SK-N-MC (cell line): ENCODE data around the gene DHFR2.
"Not testable (repeated sequence)": the region's sequence is repeated elsewhere in the genome, so short reads cannot be mapped to it uniquely, and the experiment has no call there.

Experiments used
- DNase-seq: peaks from one replicate; pipeline ENCODE4 v3.0.0-alpha.2; 2011; ENCODE audit warnings: low read depth, low spot score
- H3K27ac ChIP-seq: fragments of 200-600 bp; sonication (generic); 2 replicates; pipeline ENCODE4 v1.5.1; 2016; ENCODE audit warnings: mixed run types
- H3K36me3 ChIP-seq: fragments of 200-600 bp; sonication (generic); 2 replicates; pipeline ENCODE4 v1.6.1; 2017; ENCODE audit warnings: antibody characterized with exemption, low read length, mixed read lengths; ENCODE audit not compliant: insufficient read depth
- H3K4me3 ChIP-seq: fragments of 200-600 bp; sonication (generic); 2 replicates; pipeline ENCODE4 v1.5.1; 2016
- H3K9ac ChIP-seq: fragments of 200-600 bp; sonication (generic); 2 replicates; pipeline ENCODE4 v1.8.0; 2017; ENCODE audit warnings: mixed run types, mixed read lengths; ENCODE audit not compliant: insufficient read length
- H3K9me3 ChIP-seq: fragments of 200-600 bp; sonication (generic); 2 replicates; pipeline ENCODE4 v1.6.1; 2017; ENCODE audit warnings: low read depth, mild to moderate bottlenecking, antibody characterized with exemption, low read length, moderate library complexity, mixed read lengths
- EZH2 ChIP-seq: fragments of 200-600 bp; sonication (generic); IDR thresholded peaks from one replicate; pipeline ENCODE4 v1.6.1; 2017; ENCODE audit warnings: antibody characterized with exemption
- FOXP2 ChIP-seq: optimal IDR thresholded peaks from 2 replicates; pipeline ENCODE3; 2011; ENCODE audit warnings: mild to moderate bottlenecking, moderate library complexity; ENCODE audit not compliant: insufficient read depth; ENCODE audit errors: extremely low read length, control extremely low read depth
- POLR2AphosphoS5 ChIP-seq: IDR thresholded peaks from 2 replicates; pipeline ENCODE4 v1.6.1; 2012; ENCODE audit warnings: mild to moderate bottlenecking, low read depth, low read length, borderline replicate concordance

DHFR2 gene

GRCh38 chr3:94093151-94093550 is 30.4 kb upstream of the DHFR2 start:
- Histone ChIP-seq H3K36me3 (peaks cover 14% of the 10 kb centered on the region), H3K9me3 (no peaks in the 10 kb centered on the region), H3K9ac (no peak overlapping the region), H3K4me3 (no peak overlapping the region), H3K27ac (no peak overlapping the region)
- TF ChIP-seq FOXP2: no peak
- TF ChIP-seq POLR2AphosphoS5: no peak
- TF ChIP-seq EZH2: no peak
- no peak for DNase-seq

- no peak overlapping the region for H3K27ac ChIP-seq
- no peak overlapping the region for H3K9ac ChIP-seq
- peaks cover 14% of the 10 kb centered on the region for H3K36me3 ChIP-seq
- H3K9me3 ChIP-seq: no peaks in the 10 kb centered on the region
- TF ChIP-seq EZH2: no peak
- TF ChIP-seq POLR2AphosphoS5: no peak
- no peak for TF ChIP-seq FOXP2
- no peak overlapping the region for H3K4me3 ChIP-seq
- no peak for DNase-seq
Measured at GRCh38 chr3:94092086-94092485, 29.4 kb upstream of the DHFR2 start.

- Histone ChIP-seq H3K4me3 (no peak overlapping the region), H3K27ac (no peak overlapping the region), H3K36me3 (peaks cover 13% of the 10 kb centered on the region), H3K9me3 (no peaks in the 10 kb centered on the region), H3K9ac (no peak overlapping the region)
- TF ChIP-seq POLR2AphosphoS5 (no peak), FOXP2 (no peak), EZH2 (no peak)
- no peak for DNase-seq
Measured at GRCh38 chr3:94089126-94089525, 26.4 kb upstream of the DHFR2 start.

- no peak for DNase-seq
- H3K27ac ChIP-seq: no peak overlapping the region
- peaks cover 12% of the 10 kb centered on the region for H3K36me3 ChIP-seq
- TF ChIP-seq FOXP2 (no peak), EZH2 (no peak), POLR2AphosphoS5 (no peak)
- no peaks in the 10 kb centered on the region for H3K9me3 ChIP-seq
- H3K4me3 ChIP-seq: no peak overlapping the region
- no peak overlapping the region for H3K9ac ChIP-seq
Measured at GRCh38 chr3:94083261-94083660, 20.5 kb upstream of the DHFR2 start.

GRCh38 chr3:94082391-94082937 is 19.7 kb upstream of the DHFR2 start:
- DNase-seq: no peak
- TF ChIP-seq FOXP2 (no peak), POLR2AphosphoS5 (no peak)
- Histone ChIP-seq H3K9ac (no peak overlapping the region), H3K36me3 (peaks cover 12% of the 10 kb centered on the region), H3K27ac (no peak overlapping the region), H3K9me3 (no peaks in the 10 kb centered on the region), H3K4me3 (no peak overlapping the region)

GRCh38 chr3:94081884-94082283 is 19.2 kb upstream of the DHFR2 start:
- no peak overlapping the region for H3K4me3 ChIP-seq
- DNase-seq: no peak

GRCh38 chr3:94080552-94080951 is 17.8 kb upstream of the DHFR2 start:
- not testable (repeated sequence) for H3K4me3 ChIP-seq, H3K27ac ChIP-seq, H3K9ac ChIP-seq, H3K9me3 ChIP-seq, DNase-seq
- H3K36me3 ChIP-seq: peaks cover 17% of the 10 kb centered on the region

More at GRCh38 chr3:94081884-94082283, 19.2 kb upstream of the DHFR2 start:
- Histone ChIP-seq H3K9ac (no peak overlapping the region), H3K27ac (no peak overlapping the region), H3K9me3 (no peaks in the 10 kb centered on the region), H3K36me3 (peaks cover 12% of the 10 kb centered on the region)
- no peak for TF ChIP-seq FOXP2
- TF ChIP-seq POLR2AphosphoS5: no peak
- TF ChIP-seq EZH2: no peak

- H3K9ac ChIP-seq: no peak overlapping the region
- no peak overlapping the region for H3K27ac ChIP-seq
- DNase-seq: no peak
- H3K9me3 ChIP-seq: no peaks in the 10 kb centered on the region
- H3K4me3 ChIP-seq: no peak overlapping the region
- peaks cover 13% of the 10 kb centered on the region for H3K36me3 ChIP-seq
- TF ChIP-seq EZH2 (no peak), POLR2AphosphoS5 (no peak), FOXP2 (no peak)
Measured at GRCh38 chr3:94076055-94076454, 13.3 kb upstream of the DHFR2 start.

GRCh38 chr3:94071713-94072284 is 9.1 kb upstream of the DHFR2 start:
- H3K9me3 ChIP-seq: no peaks in the 10 kb centered on the region
- no peak overlapping the region for H3K27ac ChIP-seq
- TF ChIP-seq POLR2AphosphoS5 (no peak), EZH2 (no peak)
- H3K36me3 ChIP-seq: peaks cover 21% of the 10 kb centered on the region
- no peak overlapping the region for H3K9ac ChIP-seq
- no peak overlapping the region for H3K4me3 ChIP-seq
- no peak for DNase-seq
